Fibroblast of villous mesenchyme (primary cell): ENCODE measurements around the gene NEXMIF. TPM values are rescaled to one million over a fixed set of nuclear protein-coding genes. Genes with fewer than 3 reads are reported as not detected.
"Not testable (repeated sequence)": the region's sequence is repeated elsewhere in the genome, so short reads cannot be mapped to it uniquely, and the experiment has no call there.

Experiments
- DNase-seq: peaks from one replicate; pipeline ENCODE4 v3.0.0-alpha.2; 2010; ENCODE audit warnings: low read depth
- H3K4me3 ChIP-seq: 2 replicates; pipeline ENCODE4 v1.5.1; 2011; ENCODE audit warnings: low read depth, mild to moderate bottlenecking, low read length
- small RNA-seq: library from RNA; depleted of rRNA; stranded (forward); fragments of <200 nt; gene quantifications from one replicate; pipeline ENCODE3, GENCODE V24; 2012
- total RNA-seq: library from RNA; depleted of rRNA; stranded (reverse); fragments of >200 nt; gene quantifications from 2 replicates; pipeline ENCODE4 v1.2.3, GENCODE V29; 2012
- TF ChIP-seq, protein P1 (sequence below): IDR thresholded peaks from 2 replicates; pipeline ENCODE4 v1.5.1; 2012; ENCODE audit warnings: low read depth, mild to moderate bottlenecking, low read length; ENCODE audit not compliant: insufficient read depth

NEXMIF gene
- total RNA-seq, 1 donor: not detected

GRCh38 chrX:74705269-74705668 lies 220.0 kb downstream of the NEXMIF start:
- TF ChIP-seq, protein P1, sequence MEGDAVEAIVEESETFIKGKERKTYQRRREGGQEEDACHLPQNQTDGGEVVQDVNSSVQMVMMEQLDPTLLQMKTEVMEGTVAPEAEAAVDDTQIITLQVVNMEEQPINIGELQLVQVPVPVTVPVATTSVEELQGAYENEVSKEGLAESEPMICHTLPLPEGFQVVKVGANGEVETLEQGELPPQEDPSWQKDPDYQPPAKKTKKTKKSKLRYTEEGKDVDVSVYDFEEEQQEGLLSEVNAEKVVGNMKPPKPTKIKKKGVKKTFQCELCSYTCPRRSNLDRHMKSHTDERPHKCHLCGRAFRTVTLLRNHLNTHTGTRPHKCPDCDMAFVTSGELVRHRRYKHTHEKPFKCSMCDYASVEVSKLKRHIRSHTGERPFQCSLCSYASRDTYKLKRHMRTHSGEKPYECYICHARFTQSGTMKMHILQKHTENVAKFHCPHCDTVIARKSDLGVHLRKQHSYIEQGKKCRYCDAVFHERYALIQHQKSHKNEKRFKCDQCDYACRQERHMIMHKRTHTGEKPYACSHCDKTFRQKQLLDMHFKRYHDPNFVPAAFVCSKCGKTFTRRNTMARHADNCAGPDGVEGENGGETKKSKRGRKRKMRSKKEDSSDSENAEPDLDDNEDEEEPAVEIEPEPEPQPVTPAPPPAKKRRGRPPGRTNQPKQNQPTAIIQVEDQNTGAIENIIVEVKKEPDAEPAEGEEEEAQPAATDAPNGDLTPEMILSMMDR: no peak
- DNase-seq: no peak
- no peak overlapping the region for H3K4me3 ChIP-seq

GRCh38 chrX:74701343-74701742 lies 223.9 kb downstream of the NEXMIF start:
- not testable (repeated sequence) for H3K4me3 ChIP-seq, DNase-seq

DNA sequence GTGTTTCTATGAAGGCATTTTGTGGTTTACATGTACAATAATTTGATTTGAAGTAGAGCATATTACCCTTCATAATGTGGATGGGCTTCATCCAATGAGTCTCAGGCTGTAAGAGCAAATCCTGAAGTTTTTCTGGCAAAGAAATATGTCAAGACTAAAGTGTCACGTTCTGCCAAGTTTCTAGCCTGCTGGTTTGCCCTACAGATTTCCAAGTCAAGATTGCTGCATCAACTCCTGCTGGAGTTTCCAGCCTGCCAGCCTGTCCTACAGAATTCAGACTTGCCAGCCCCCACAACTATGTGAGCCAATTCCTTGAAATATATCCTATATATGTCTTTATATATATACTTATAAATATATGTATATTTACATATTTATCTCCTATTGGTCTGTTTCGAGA lies 240.8 kb downstream of the NEXMIF start:
- TF ChIP-seq, protein P1: no peak
- no peak for DNase-seq
- H3K4me3 ChIP-seq: no peak overlapping the region

Small RNAs within 50 kb of the gene (small RNA-seq; reads per million reads assigned to genes)
- not detected for gene AL139395.1

Other genes with a start within 250 kb of the NEXMIF start
- gene ABCB7, start 230.8 kb upstream of the NEXMIF start, total RNA-seq: 15.1 and 18.6 TPM in 2 replicates